ENCODE data around the gene BCAS3.

The BCAS3 gene

GRCh38 chr17:61250335-61250890 is 572.8 kb downstream of the BCAS3 start:
- no peak for DNase-seq (ENCODE audit: low read depth, low spot score)

- DNase-seq (ENCODE audit: low read depth, low spot score) = peak; percentile 99
Observed at GRCh38 chr17:61251939-61252865, 574.6 kb downstream of the BCAS3 start.

GRCh38 chr17:61253362-61253761 is 575.7 kb downstream of the BCAS3 start:
- DNase-seq (ENCODE audit: low read depth, low spot score) = no peak

- DNase-seq (ENCODE audit: low read depth, low spot score) = no peak
Observed at GRCh38 chr17:61253937-61254574, 576.4 kb downstream of the BCAS3 start.

GRCh38 chr17:61254904-61255303 is 577.3 kb downstream of the BCAS3 start:
- DNase-seq (ENCODE audit: low read depth, low spot score) = no peak

GRCh38 chr17:61255647-61256046 is 578.0 kb downstream of the BCAS3 start:
- DNase-seq (ENCODE audit: low read depth, low spot score) = no peak

- DNase-seq (ENCODE audit: low read depth, low spot score) = no peak
Observed at GRCh38 chr17:61259360-61259759, 581.7 kb downstream of the BCAS3 start.

- DNase-seq (ENCODE audit: low read depth, low spot score) = no peak
Observed at GRCh38 chr17:61260071-61260797, 582.6 kb downstream of the BCAS3 start.

- DNase-seq (ENCODE audit: low read depth, low spot score) = no peak
Observed at GRCh38 chr17:61261001-61261637, 583.5 kb downstream of the BCAS3 start.

GRCh38 chr17:61265397-61265796 is 587.7 kb downstream of the BCAS3 start:
- DNase-seq (ENCODE audit: low read depth, low spot score) = no peak

GRCh38 chr17:61267847-61268246 is 590.2 kb downstream of the BCAS3 start:
- no peak for DNase-seq (ENCODE audit: low read depth, low spot score)

- no peak for DNase-seq (ENCODE audit: low read depth, low spot score)
Observed at GRCh38 chr17:61275395-61275794, 597.7 kb downstream of the BCAS3 start.

- no peak for DNase-seq (ENCODE audit: low read depth, low spot score)
Observed at GRCh38 chr17:61276806-61277205, 599.2 kb downstream of the BCAS3 start.

GRCh38 chr17:61279476-61280145 is 602.0 kb downstream of the BCAS3 start:
- peak; percentile 63 for DNase-seq (ENCODE audit: low read depth, low spot score)

- DNase-seq (ENCODE audit: low read depth, low spot score) = no peak
Observed at GRCh38 chr17:61280338-61280737, 602.7 kb downstream of the BCAS3 start.

- no peak for DNase-seq (ENCODE audit: low read depth, low spot score)
Observed at GRCh38 chr17:61280851-61281250, 603.2 kb downstream of the BCAS3 start.

GRCh38 chr17:61282377-61282776 is 604.7 kb downstream of the BCAS3 start:
- DNase-seq (ENCODE audit: low read depth, low spot score) = no peak

GRCh38 chr17:61283043-61283442 is 605.4 kb downstream of the BCAS3 start:
- DNase-seq (ENCODE audit: low read depth, low spot score) = no peak

GRCh38 chr17:61284174-61284573 is 606.5 kb downstream of the BCAS3 start:
- DNase-seq (ENCODE audit: low read depth, low spot score) = no peak

- no peak for DNase-seq (ENCODE audit: low read depth, low spot score)
Observed at GRCh38 chr17:61284746-61285145, 607.1 kb downstream of the BCAS3 start.

Measured in brain pericyte (primary cell).